CD4-positive, alpha-beta T cell treated with Interferon gamma for 1 hour (primary cell): ENCODE measurements around the gene CEACAM1.
"Not testable (repeated sequence)": the region's sequence is repeated elsewhere in the genome, so short reads cannot be mapped to it uniquely, and the experiment has no call there.

Experiments used
- DNase-seq: peaks from one replicate; pipeline ENCODE4 v3.0.0-alpha.2; 2020

Gene CEACAM1

GRCh38 chr19:42547929-42548328 lies 19.6 kb upstream of the CEACAM1 start:
- no peak for DNase-seq

DNA sequence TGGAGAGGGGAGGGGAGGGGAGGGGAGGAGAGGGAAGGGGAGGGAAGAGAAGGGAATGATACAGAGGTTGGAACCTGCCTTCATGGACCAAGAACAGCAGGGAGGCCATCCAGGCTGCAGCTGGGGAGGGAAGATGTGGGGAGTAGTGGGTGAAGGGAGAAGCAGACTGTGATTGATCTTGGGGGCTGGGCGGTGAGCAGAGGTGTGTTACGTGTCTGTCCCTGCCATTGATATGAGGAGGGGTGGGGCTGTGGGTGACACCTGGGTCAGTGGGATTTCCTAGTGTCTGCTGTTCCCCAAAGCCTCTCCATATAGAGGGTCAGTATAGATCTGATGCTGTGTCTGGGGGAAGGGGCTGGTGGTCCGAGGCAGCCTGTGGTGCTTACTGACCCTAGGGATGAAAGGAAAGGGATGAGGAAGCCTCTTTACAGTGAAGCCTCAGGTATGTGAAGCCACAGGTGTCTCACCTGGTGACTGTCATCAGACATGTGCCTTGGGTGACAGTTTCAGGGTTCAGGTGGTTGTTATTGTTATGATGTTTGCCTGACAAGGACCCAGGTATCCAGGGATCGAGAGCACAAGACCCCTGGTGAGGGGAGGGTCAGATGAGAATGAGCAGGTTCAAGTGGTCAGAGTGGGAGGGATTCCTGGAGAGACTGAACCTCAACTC lies 18.7 kb upstream of the CEACAM1 start:
- DNase-seq, result no peak

GRCh38 chr19:42544146-42544545 lies 15.9 kb upstream of the CEACAM1 start:
- no peak for DNase-seq

- DNase-seq, result no peak
Measured at GRCh38 chr19:42542791-42543190, 14.5 kb upstream of the CEACAM1 start.

- DNase-seq, result no peak
Measured at GRCh38 chr19:42540071-42540553, 11.8 kb upstream of the CEACAM1 start.

DNA sequence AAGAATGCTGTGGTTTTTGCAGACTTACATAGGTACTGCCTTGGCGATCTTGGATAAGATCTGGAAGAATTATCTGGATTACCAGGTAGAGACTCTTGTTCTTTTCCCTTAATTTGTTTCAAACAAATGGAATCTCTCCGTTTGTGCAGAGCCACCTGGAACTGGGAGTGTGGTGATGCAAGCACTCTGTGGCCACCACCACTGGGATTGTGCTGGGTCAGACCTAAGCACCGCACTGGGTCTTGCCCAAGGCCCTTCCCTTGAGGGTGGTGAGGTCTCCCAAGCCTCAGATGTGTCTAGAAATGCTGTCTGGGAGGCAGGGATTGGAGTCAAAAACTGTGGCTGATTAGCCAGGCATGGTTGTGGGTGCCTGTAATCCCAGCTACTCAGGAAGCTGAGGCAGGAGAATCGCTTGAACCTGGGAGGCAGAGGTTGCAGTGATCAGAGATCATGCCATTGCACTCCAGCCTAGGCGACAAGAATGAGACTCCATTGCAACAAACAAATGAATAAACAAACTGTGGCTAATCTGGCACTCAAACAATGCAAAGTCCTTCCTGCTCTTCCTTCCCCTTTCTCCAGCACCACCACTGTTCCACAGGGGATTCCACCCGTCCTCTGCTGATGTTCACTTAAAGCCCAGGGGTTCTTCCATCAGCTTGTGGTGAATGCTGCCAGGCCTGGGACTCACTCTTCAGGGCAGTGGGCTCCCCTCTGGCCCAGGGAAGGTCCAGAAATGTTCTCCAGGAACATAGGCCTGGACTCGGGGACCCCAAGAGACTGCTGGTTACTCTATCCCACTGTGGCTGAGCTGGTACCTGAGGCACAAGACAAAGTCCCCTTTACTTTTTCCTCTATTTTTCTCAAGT lies 10.8 kb upstream of the CEACAM1 start:
- no peak for DNase-seq

DNA sequence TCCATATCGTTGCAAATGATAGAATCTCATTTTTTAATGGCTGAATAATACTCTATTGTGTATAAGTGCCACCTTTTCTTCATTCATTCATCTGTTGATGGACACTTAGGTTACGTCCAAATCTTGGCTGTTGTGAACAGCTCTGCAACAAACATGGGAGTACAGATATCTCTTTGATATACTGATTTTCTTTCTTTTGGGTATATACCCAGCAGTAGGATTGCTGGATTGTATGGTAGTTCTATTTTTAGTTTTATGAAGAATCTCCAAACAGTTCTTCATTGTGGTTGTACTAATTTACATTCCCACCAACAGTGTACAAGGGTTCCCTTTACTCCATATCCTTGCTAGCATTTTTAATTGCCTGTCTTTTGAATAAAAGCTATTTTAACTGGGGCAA lies 7.0 kb upstream of the CEACAM1 start:
- DNase-seq, result not testable (repeated sequence)

DNA sequence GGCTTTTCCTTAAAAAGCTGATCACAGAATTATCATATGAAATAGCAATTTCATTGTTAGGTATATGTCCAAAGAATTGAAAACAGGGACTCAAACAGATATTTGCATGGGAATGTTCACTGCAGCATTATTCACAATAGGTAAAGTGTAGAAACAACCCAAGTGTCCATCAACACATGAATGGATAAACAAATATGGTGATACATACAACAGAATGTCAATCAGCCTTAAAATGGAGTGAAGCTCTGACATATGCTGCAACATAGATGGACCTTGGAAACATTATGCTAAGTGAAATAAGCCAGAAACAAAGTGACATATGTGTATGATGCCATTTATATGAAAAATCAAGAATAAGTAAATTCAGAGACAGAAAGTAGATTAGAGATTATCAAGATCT lies 6.1 kb upstream of the CEACAM1 start:
- DNase-seq, result no peak

DNA sequence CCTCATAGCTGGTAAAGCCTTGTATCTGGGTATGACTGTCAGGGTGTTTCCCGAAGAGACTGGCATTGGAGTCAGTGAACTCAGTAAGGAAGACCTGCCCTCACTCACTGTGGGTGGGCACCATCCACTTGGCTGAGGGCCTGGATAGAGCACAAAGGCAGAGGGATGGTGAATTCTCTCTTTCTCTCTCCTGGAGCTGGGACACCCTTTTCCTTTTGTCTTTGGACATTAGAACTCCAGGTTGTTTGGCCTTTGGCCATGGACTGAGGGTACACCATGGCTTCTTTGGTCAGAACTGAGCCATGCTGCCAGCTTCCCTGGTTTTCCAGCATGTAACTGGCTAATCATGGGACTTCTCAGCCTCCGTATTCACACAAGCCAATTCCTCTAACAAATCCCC lies 4.6 kb upstream of the CEACAM1 start:
- no peak for DNase-seq

DNA sequence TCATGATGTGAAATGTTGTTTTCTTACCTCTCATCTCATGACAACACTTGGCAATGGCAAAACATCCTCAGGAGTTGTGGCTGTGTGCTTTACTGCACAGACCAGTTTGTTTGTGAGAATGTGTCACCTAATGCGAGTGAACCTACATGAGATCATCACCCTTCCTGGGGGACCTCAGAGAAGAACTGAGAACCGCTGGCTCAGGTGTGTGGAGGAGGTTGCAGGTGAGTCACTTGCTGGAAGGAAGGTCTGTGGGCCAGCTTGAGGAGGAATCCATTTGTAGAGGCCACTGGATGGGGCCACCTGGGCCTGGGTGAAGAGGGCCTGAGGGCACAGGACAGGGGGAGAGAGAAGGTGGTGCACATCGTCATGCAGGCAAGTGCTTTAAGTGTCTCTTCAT lies 3.0 kb upstream of the CEACAM1 start:
- DNase-seq, result no peak

- DNase-seq, result peak; percentile 64
Measured at GRCh38 chr19:42529248-42529764, 1.0 kb upstream of the CEACAM1 start.

DNA sequence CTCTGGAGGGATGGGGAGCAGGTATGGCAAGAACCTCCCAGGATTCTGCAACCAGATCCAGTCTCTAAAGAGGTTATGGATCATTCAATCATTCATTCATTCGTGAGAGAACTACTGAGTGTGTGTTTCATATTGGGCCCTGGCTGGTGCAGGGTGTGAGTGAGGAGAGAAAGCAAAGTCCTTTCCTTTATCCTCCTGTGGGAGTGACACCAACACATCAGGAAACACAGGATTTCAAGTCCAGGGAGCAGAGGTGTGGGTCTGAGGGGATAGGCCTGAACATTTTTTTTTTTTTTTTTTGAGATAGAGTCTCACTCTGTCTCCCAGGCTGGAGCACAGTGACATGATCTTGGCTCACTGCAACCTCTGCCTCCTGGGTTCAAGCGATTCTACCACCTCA lies 3.3 kb downstream of the CEACAM1 start:
- no peak for DNase-seq

DNA sequence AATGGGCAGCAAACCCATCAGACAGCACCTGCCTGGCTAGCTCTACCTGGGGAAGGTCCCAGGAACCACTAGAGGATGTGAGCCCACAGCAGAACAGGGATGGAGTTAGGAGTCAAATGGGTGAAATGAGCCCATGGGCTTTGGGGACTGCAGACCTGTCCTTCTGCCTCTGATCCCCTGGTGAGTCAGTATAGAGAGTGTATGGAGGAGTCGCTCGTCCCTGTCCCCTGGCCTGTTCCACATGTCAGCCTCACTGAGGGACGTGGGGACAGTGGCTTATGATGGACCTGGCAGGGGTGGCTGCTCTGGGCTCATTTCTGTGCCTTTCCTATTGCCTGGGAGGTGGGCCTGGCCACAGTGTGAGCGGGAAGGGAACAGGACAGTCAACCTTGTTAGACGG lies 4.0 kb downstream of the CEACAM1 start:
- no peak for DNase-seq

GRCh38 chr19:42522262-42522661 lies 6.0 kb downstream of the CEACAM1 start:
- not testable (repeated sequence) for DNase-seq

DNA sequence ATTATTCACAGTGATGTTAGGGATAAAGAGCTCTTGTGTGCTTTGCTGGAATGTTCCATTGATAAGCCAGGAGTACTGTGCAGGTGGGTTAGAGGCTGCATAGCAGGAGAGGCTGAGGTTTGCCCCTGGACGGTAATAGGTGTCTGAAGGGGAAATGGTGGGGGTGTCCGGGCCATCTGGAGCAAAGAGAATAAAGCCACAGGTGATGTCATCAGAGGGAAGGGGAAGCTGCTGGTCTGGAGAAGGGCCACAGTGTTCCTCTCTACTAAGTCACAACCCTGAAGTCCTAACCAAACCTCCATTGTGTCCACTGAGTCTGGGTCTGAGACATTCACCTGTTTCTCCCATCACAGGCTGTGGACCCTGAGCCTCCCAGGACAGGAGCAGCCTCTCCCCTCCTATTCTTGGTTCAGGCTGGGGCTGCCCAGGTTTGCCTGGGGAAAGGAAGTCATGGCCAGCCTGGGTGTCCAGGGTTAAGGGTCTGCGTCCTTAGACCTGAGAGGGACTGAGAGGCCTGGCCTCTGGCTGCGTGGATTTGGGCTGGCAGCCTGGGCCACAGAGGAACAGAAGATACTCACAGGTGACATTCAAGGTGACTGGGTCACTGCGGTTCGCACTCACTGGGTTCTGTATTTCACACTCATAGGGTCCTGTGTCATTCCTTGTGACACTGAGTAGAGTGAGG lies 6.8 kb downstream of the CEACAM1 start:
- DNase-seq, result no peak

DNA sequence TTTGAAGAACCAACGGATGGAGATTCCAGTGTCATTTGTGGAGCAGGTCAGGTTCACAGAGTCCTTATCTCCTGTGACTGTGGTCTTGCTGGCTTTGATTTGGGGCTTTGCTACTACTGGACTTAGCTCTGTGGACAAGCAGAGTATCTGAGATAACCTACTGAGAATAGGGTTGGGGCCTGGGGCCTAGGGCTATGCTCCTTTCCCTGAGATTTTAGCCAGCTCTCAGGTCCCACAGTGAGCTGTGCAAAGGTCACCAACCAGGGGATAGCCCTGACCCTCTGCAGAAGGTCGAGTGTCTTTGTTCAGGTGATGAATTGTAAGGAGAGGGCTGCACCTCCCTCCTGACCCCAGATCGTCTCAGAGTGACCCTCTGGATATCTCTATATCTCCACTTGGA lies 9.2 kb downstream of the CEACAM1 start:
- no peak for DNase-seq

DNA sequence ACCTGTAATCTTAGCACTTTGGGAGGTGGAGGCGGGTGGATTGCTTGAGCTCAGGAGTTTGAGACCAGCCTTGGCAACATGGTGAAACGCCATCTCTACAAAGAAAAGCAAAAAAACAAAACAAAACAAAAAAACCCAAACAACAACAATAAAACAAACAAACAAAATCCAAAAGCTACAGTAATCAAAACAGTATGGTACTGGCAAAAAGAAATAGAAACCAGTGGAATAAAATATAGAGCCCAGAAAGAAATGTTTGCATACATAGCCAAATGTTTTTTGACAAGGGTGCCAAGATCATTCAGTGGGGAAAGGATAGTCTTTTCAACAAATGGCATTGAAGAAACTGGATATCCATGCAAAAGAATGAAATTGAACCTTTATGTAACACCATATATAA lies 11.5 kb downstream of the CEACAM1 start:
- no peak for DNase-seq

DNA sequence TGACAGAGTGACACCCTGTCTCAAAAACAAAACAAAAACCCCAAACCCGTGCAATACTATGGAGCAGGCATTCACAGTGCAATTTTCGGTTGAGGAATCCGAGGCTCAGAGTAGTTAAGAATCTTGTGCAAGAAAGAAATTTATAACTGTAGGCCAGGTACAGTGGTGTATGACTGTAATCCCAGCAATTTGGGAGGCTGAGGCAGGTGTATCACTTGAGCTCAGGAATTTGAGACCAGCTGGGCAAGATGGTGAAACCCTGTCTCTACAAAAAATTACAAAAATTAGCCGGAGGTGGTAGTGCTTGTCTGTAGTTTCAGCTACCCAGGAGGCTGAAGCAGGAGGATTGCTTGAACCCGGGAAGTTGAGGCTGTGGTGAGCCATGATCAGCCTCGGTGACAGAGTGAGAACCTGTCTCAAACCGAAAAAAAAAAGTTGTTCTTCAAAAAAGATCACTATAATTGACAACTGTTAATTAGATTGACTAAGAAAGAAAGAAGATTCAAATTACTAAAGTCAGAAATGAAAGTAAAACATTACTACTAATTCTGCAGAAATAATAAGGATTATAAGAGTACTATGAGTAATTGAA lies 12.9 kb downstream of the CEACAM1 start:
- DNase-seq, result no peak

DNA sequence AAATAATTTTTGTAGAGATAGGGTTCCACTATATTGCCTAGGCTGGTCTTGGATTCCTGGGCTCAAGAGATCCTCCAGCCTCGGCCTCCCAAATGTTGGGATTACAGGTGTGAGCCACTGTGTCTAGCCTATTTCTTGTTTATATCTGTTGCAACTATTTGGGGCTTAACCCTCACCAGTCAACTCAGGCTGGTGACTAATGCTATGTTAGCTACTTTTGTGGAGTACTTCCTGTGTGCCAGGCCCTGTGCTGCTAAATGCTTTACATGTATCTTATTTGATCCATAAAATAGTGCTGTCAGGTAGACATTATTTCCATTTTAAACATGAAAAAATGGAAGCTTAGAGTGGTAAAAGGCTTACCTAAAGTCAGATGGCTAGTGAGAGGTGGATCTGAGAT lies 13.8 kb downstream of the CEACAM1 start:
- DNase-seq, result no peak

DNA sequence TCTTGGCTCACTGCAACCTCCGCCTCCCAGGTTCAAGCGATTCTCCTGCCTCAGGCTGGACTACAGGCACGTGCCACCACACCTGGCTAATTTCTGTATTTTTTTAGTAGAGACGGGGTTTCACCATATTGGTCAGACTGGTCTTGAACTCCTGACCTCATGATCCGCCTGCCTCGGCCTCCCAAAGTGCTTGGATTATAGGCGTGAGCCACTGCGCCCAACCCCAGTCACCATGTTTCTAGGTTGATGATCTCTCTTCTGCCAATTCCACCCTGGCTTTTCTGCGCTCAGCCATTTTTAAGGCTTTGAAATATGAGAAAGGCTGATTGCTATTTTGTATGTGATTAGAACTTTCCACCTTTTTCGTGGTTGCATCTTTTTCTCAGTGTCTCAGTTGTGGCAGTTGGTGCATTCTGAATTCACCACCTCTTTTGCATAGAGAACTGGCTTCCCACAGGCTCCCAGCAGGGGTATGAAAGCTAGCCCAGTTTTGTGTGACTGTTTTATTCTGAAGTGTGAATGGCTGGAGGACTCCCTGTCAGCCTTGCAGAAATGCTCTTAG lies 15.5 kb downstream of the CEACAM1 start:
- no peak for DNase-seq

GRCh38 chr19:42512130-42512636 lies 16.1 kb downstream of the CEACAM1 start:
- no peak for DNase-seq

DNA sequence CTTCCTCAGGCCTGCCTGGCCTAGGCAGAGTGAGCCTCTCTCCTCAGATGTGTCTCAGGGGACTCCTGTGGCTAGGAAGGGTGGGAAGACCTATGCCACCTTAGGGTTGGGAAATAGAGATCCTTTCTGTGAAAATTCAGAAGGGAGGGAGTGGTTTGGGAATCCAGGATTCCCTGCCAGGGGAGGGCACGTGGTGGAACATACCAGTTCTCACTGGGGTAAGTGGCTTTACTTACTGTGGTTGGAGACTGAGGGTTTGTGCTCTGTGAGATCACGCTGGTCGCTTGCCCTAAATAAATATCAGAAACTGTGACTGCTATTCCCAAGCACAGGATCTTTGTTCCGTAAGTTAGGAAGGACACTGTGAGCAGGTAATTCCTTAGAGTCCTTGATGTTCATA lies 16.9 kb downstream of the CEACAM1 start:
- DNase-seq, result no peak
